IMR-90 (cell line): ENCODE measurements around the gene MAP2K6. TPM values are rescaled to one million over a fixed set of nuclear protein-coding genes. Genes with fewer than 3 reads are reported as not detected.

ENCODE experiments used
- ATAC-seq: fragments of 200-7000 bp; cut with Tn5 transposase; 2 replicates; pipeline ENCODE4 v1.9.1; 2020; ENCODE audit warnings: low read depth, mild to moderate bottlenecking, moderate library complexity
- BruUV-seq: library from RNA; stranded (reverse); fragments of 400-500 nt; replicated peaks from 2 replicates; lab custom pipeline; 2021; lab: Mats Ljungman, UMichigan
- CTCF ChIA-PET: fragments of 300-600 bp; formaldehyde crosslinking; extraction: SDS; loops from one replicate; lab custom pipeline; 2021; ENCODE audit warnings: antibody characterized with exemption; lab: Yijun Ruan, JAX
- POLR2A ChIA-PET: fragments of 300-600 bp; sonication (Branson Sonifier 250); formaldehyde crosslinking; loops from one replicate; lab custom pipeline; 2022; ENCODE audit warnings: antibody characterized with exemption; ENCODE audit not compliant: unreplicated experiment; lab: Charles Lee
- DNase-seq: peaks from one replicate; pipeline ENCODE4 v3.0.0; 2013
- H2AFZ ChIP-seq: replicated peaks from 2 replicates; pipeline ENCODE3; 2013; ENCODE audit warnings: low read length, mild to moderate bottlenecking; ENCODE audit not compliant: poor library complexity
- H2AK5ac ChIP-seq: 2 replicates; pipeline ENCODE4 v1.6.1; 2013; ENCODE audit warnings: low read depth, low read length, inconsistent platforms
- H2AK9ac ChIP-seq: replicated peaks from 2 replicates; pipeline ENCODE3; 2013; ENCODE audit warnings: mild to moderate bottlenecking, low read depth, low read length, moderate library complexity; ENCODE audit not compliant: poor library complexity
- H2BK120ac ChIP-seq: 2 replicates; pipeline ENCODE4 v1.6.1; 2013; ENCODE audit warnings: low read depth, low read length, inconsistent platforms
- H2BK15ac ChIP-seq: 3 replicates; pipeline ENCODE4 v1.6.1; 2013; ENCODE audit warnings: low read depth, low read length, inconsistent platforms
- H2BK20ac ChIP-seq: 2 replicates; pipeline ENCODE4 v1.6.1; 2013; ENCODE audit warnings: low read depth, mild to moderate bottlenecking, inconsistent platforms, low read length, moderate library complexity
- H2BK5ac ChIP-seq: 2 replicates; pipeline ENCODE4 v1.6.1; 2013; ENCODE audit warnings: mild to moderate bottlenecking, low read depth, low read length, inconsistent platforms; ENCODE audit not compliant: poor library complexity, severe bottlenecking
- H3K14ac ChIP-seq: replicated peaks from 2 replicates; pipeline ENCODE4 v1.6.1; 2013; ENCODE audit warnings: low read depth, low read length, inconsistent platforms
- H3K18ac ChIP-seq: 2 replicates; pipeline ENCODE4 v1.6.1; 2013; ENCODE audit warnings: low read depth, low read length, control low read depth
- H3K23ac ChIP-seq: 2 replicates; pipeline ENCODE4 v1.6.1; 2013; ENCODE audit warnings: low read depth, low read length, inconsistent platforms
- H3K27ac ChIP-seq: 2 replicates; pipeline ENCODE4 v1.5.1; 2013; ENCODE audit warnings: mild to moderate bottlenecking, control low read depth, low read length; ENCODE audit not compliant: insufficient read depth
- H3K27me3 ChIP-seq: 2 replicates; pipeline ENCODE4 v1.6.1; 2013; ENCODE audit warnings: low read length; ENCODE audit not compliant: control insufficient read depth, insufficient read depth
- H3K36me3 ChIP-seq: 2 replicates; pipeline ENCODE4 v1.6.1; 2013; ENCODE audit warnings: low read length, mixed read lengths; ENCODE audit not compliant: control insufficient read depth, insufficient read depth
- H3K4ac ChIP-seq: 2 replicates; pipeline ENCODE4 v1.6.1; 2013; ENCODE audit warnings: low read depth, low read length, inconsistent platforms
- H3K4me1 ChIP-seq: 2 replicates; pipeline ENCODE4 v1.6.1; 2013; ENCODE audit warnings: low read length, mixed read lengths; ENCODE audit not compliant: control insufficient read depth, insufficient read depth
- H3K4me2 ChIP-seq: 2 replicates; pipeline ENCODE4 v1.6.1; 2013; ENCODE audit warnings: low read depth, mild to moderate bottlenecking, control low read depth, low read length, moderate library complexity
- H3K4me3 ChIP-seq: 2 replicates; pipeline ENCODE4 v1.5.1; 2013; ENCODE audit warnings: low read depth, mild to moderate bottlenecking, control low read depth, low read length, moderate library complexity; ENCODE audit not compliant: insufficient read depth
- H3K56ac ChIP-seq: 2 replicates; pipeline ENCODE4 v1.6.1; 2013; ENCODE audit warnings: low read length, inconsistent platforms; ENCODE audit not compliant: insufficient read depth; ENCODE audit errors: extremely low read depth
- H3K79me1 ChIP-seq, 2 experiments: 2 replicates each; pipeline ENCODE4 v1.6.1; 2013; ENCODE audit warnings: low read length in 2 of 2, inconsistent platforms in 1 of 2, low read depth in 1 of 2
- H3K9ac ChIP-seq: 2 replicates; pipeline ENCODE4 v1.6.1; 2013; ENCODE audit warnings: low read depth, low read length, control low read depth
- H3K9me1 ChIP-seq: 2 replicates; pipeline ENCODE4 v1.6.1; 2013; ENCODE audit warnings: low read length, inconsistent platforms; ENCODE audit not compliant: insufficient read depth
- H3K9me3 ChIP-seq: 2 replicates; pipeline ENCODE4 v1.6.1; 2013; ENCODE audit warnings: low read length; ENCODE audit not compliant: control insufficient read depth, insufficient read depth
- H4K20me1 ChIP-seq: 2 replicates; pipeline ENCODE4 v1.6.1; 2013; ENCODE audit warnings: low read length, inconsistent platforms; ENCODE audit not compliant: insufficient read depth
- H4K5ac ChIP-seq: 2 replicates; pipeline ENCODE4 v1.6.1; 2013; ENCODE audit warnings: mild to moderate bottlenecking, low read depth, low read length, control low read depth
- H4K8ac ChIP-seq, 2 experiments: 2 replicates each; pipeline ENCODE4 v1.6.1; 2013; ENCODE audit warnings: low read depth in 2 of 2, low read length in 2 of 2, control low read depth in 1 of 2, inconsistent platforms in 1 of 2
- H4K91ac ChIP-seq: 2 replicates; pipeline ENCODE4 v1.6.1; 2013; ENCODE audit warnings: low read depth, low read length, inconsistent platforms; ENCODE audit not compliant: insufficient read depth
- BHLHE40 ChIP-seq: fragments of 150-350 bp; IDR thresholded peaks from 2 replicates; pipeline ENCODE4 v1.6.1; 2016; ENCODE audit warnings: mild to moderate bottlenecking, low read depth, low read length
- CEBPB ChIP-seq: IDR thresholded peaks from 2 replicates; pipeline ENCODE4 v1.6.1; 2012; ENCODE audit warnings: low read depth, low read length, improper control_type of control experiment
- CHD1 ChIP-seq: IDR thresholded peaks from 2 replicates; pipeline ENCODE4 v1.6.1; 2012; ENCODE audit warnings: low read depth, low read length, improper control_type of control experiment
- FOS ChIP-seq: fragments of 150-350 bp; IDR thresholded peaks from 2 replicates; pipeline ENCODE4 v1.6.1; 2016; ENCODE audit warnings: low read depth, low read length
- MAFK ChIP-seq: IDR thresholded peaks from 2 replicates; pipeline ENCODE4 v1.6.1; 2012; ENCODE audit warnings: low read depth, low read length, improper control_type of control experiment
- MAZ ChIP-seq: IDR thresholded peaks from 2 replicates; pipeline ENCODE4 v1.6.1; 2012; ENCODE audit warnings: low read depth, mild to moderate bottlenecking, low read length, improper control_type of control experiment, moderate library complexity, borderline replicate concordance
- MXI1 ChIP-seq: IDR thresholded peaks from 2 replicates; pipeline ENCODE4 v1.6.1; 2012; ENCODE audit warnings: low read depth, mild to moderate bottlenecking, low read length, moderate library complexity, borderline replicate concordance
- NFE2L2 ChIP-seq: fragments of 150-350 bp; IDR thresholded peaks from 2 replicates; pipeline ENCODE4 v1.6.1; 2016; ENCODE audit warnings: low read depth, mild to moderate bottlenecking, low read length
- POLR2A ChIP-seq: IDR thresholded peaks from 2 replicates; pipeline ENCODE4 v1.6.1; 2012; ENCODE audit warnings: mild to moderate bottlenecking, low read depth, low read length
- RAD21 ChIP-seq: IDR thresholded peaks from 2 replicates; pipeline ENCODE4 v1.6.1; 2012; ENCODE audit warnings: low read length, improper control_type of control experiment
- RCOR1 ChIP-seq: IDR thresholded peaks from 2 replicates; pipeline ENCODE4 v1.6.1; 2012; ENCODE audit warnings: mild to moderate bottlenecking, low read length, improper control_type of control experiment; ENCODE audit not compliant: insufficient replicate concordance
- RFX5 ChIP-seq: IDR thresholded peaks from 2 replicates; pipeline ENCODE4 v1.8.0; 2012; ENCODE audit warnings: low read depth, mild to moderate bottlenecking, low read length, moderate library complexity
- SMC3 ChIP-seq: fragments of 150-350 bp; IDR thresholded peaks from 2 replicates; pipeline ENCODE4 v1.6.1; 2016; ENCODE audit warnings: low read depth, mild to moderate bottlenecking, antibody characterized with exemption, low read length, moderate library complexity
- WGBS, 2 experiments: methylation state at CpG; one replicate each; pipeline versions ENCODE4 v1.1.5 to v1.1.7; 2013; ENCODE audit warnings: missing lambda C conversion rate in 2 of 2; ENCODE audit not compliant: insufficient read length in 1 of 2; ENCODE audit errors: extremely low coverage in 2 of 2; 5-methylcytosine and 5-hydroxymethylcytosine counted together
- dilution Hi-C: fragments of 300-500 bp; cut with HindIII; formaldehyde crosslinking; loops from one replicate; pipeline ENCODE4 v1.14.3; 2018; ENCODE audit warnings: low sequenced_read_pairs; ENCODE audit not compliant: unreplicated experiment
- in situ Hi-C: fragments of 300-500 bp; cut with MboI; formaldehyde crosslinking; loops from 3 replicates; pipeline ENCODE4 v1.14.3; 2019; ENCODE audit warnings: low sequenced_read_pairs, inconsistent platforms, mixed read lengths
- intact Hi-C: fragments of 100-400 bp; cut with micrococcal nuclease; formaldehyde crosslinking; loops from 2 replicates; pipeline ENCODE4 v1.10.0; 2022
- polyA plus RNA-seq, 3 experiments: library from polyadenylated mRNA; depleted of rRNA; stranded (reverse); fragments of >200 nt; gene quantifications; 2 replicates each; pipeline ENCODE4 v1.2.3, GENCODE V29; 2012; ENCODE audit warnings: low replicate concordance in 1 of 3
- total RNA-seq: library from RNA; depleted of rRNA; stranded (reverse); fragments of >200 nt; gene quantifications from 2 replicates; pipeline ENCODE4 v1.2.3, GENCODE V29; 2012
- TF ChIP-seq, protein P1 (sequence below): conservative IDR thresholded peaks from 2 replicates; pipeline ENCODE4 v1.5.1; 2012; ENCODE audit warnings: mild to moderate bottlenecking, low read depth, low read length, improper control_type of control experiment
- TF ChIP-seq, protein P2 (sequence below): fragments of 150-350 bp; IDR thresholded peaks from 2 replicates; pipeline ENCODE4 v1.6.1; 2016; ENCODE audit warnings: low read depth, mild to moderate bottlenecking, low read length, moderate library complexity, borderline replicate concordance
- TF ChIP-seq, protein P3 (sequence below): fragments of 150-350 bp; IDR thresholded peaks from 2 replicates; pipeline ENCODE4 v1.6.1; 2017; ENCODE audit warnings: mild to moderate bottlenecking, antibody characterized with exemption, low read length, low read depth

The MAP2K6 gene
- total and polyA plus RNA-seq, 2 of the 4 experiments (the other 2 are of a cell fraction) = 2.4 to 5.7 TPM

DNA sequence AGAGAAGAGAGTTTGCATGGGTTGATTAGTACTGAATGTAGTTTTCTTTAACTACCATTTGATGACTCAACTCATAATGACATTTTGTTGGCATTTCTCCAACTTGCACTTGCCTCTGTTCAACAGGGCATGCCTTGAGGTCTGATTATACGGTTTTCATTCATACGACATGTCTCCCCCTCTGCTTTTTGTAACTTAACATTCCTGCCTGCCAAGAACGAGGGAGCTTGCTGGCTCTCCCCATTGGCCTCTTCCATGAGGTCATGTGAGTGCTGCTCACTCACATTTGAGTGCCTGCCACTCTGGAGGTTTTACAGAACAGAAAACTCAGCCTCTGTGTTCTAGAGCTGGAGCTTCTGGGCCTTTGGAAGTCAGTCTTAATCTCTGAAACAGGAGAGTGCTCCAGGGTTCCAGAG is 19.7 kb downstream of the MAP2K6 start:
- Histone ChIP-seq H2AK9ac (no peak overlapping the region), H3K4me3 (no peak overlapping the region), H2AK5ac (no peak overlapping the region), H3K27ac (no peak overlapping the region), H3K56ac (no peak overlapping the region), H3K36me3 (no peaks in the 10 kb centered on the region), H3K23ac (no peak overlapping the region), H3K4ac (no peak overlapping the region), H3K9ac (no peak overlapping the region), H4K8ac (no peak overlapping the region), H3K4me2 (no peak overlapping the region), H2BK15ac (no peak overlapping the region), H3K9me1 (no peaks in the 10 kb centered on the region), H3K27me3 (no peaks in the 10 kb centered on the region), H2BK120ac (no peak overlapping the region), H3K79me1 (no peaks in the 10 kb centered on the region), H4K20me1 (no peaks in the 10 kb centered on the region), H2BK5ac (no peak overlapping the region), H4K91ac (no peak overlapping the region), H2BK20ac (no peak overlapping the region), H3K4me1 (no peaks in the 10 kb centered on the region), H3K14ac (no peak overlapping the region), H4K5ac (no peak overlapping the region), H2AFZ (no peak overlapping the region), H3K9me3 (no peaks in the 10 kb centered on the region), H3K18ac (no peak overlapping the region)
- ChIA-PET CTCF (no interaction called here), POLR2A (interaction anchor here (0.6 kb wide), 1 partner anchor 820 kb away, joined by 3 read pairs; no protein-coding TSS in a partner anchor)
- in situ Hi-C loops (no loop called here), dilution Hi-C loops (no loop called here), intact Hi-C loops (no loop called here)
- 22% methylated on average over 3 of the region's 3 CpGs; no CpG with 5 or more reads in 1 of the 2 experiments for WGBS, 2 experiments
- no peak for TF ChIP-seq RCOR1
- no peak for TF ChIP-seq FOS
- TF ChIP-seq RAD21 = no peak
- TF ChIP-seq POLR2A = no peak
- no peak for TF ChIP-seq CEBPB
- TF ChIP-seq MAFK = no peak
- TF ChIP-seq, protein P1, sequence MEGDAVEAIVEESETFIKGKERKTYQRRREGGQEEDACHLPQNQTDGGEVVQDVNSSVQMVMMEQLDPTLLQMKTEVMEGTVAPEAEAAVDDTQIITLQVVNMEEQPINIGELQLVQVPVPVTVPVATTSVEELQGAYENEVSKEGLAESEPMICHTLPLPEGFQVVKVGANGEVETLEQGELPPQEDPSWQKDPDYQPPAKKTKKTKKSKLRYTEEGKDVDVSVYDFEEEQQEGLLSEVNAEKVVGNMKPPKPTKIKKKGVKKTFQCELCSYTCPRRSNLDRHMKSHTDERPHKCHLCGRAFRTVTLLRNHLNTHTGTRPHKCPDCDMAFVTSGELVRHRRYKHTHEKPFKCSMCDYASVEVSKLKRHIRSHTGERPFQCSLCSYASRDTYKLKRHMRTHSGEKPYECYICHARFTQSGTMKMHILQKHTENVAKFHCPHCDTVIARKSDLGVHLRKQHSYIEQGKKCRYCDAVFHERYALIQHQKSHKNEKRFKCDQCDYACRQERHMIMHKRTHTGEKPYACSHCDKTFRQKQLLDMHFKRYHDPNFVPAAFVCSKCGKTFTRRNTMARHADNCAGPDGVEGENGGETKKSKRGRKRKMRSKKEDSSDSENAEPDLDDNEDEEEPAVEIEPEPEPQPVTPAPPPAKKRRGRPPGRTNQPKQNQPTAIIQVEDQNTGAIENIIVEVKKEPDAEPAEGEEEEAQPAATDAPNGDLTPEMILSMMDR = no peak
- TF ChIP-seq BHLHE40 = no peak
- TF ChIP-seq SMC3 = no peak
- TF ChIP-seq, protein P2, sequence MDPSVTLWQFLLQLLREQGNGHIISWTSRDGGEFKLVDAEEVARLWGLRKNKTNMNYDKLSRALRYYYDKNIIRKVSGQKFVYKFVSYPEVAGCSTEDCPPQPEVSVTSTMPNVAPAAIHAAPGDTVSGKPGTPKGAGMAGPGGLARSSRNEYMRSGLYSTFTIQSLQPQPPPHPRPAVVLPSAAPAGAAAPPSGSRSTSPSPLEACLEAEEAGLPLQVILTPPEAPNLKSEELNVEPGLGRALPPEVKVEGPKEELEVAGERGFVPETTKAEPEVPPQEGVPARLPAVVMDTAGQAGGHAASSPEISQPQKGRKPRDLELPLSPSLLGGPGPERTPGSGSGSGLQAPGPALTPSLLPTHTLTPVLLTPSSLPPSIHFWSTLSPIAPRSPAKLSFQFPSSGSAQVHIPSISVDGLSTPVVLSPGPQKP = no peak
- no peak for TF ChIP-seq RFX5
- TF ChIP-seq MAZ = no peak
- TF ChIP-seq CHD1 = no peak
- TF ChIP-seq, protein P3, sequence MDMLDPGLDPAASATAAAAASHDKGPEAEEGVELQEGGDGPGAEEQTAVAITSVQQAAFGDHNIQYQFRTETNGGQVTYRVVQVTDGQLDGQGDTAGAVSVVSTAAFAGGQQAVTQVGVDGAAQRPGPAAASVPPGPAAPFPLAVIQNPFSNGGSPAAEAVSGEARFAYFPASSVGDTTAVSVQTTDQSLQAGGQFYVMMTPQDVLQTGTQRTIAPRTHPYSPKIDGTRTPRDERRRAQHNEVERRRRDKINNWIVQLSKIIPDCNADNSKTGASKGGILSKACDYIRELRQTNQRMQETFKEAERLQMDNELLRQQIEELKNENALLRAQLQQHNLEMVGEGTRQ = no peak
- TF ChIP-seq MXI1 = no peak
- no peak for TF ChIP-seq NFE2L2
- BruUV-seq = no TSS peak
- DNase-seq (peak; percentile 26), ATAC-seq (no peak)
